Ovary (tissue), 3 donors: Measurements from ENCODE around the gene SESN1.

ENCODE experiments used
- EP300 ChIP-seq: sonication (generic); formaldehyde crosslinking; IDR thresholded peaks from one replicate; pipeline ENCODE4 v1.6.1; 2017; ENCODE audit warnings: antibody characterized with exemption
- POLR2A ChIP-seq: fragments of 450-650 bp; IDR thresholded peaks from one replicate; pipeline ENCODE4 v1.6.1; 2017; ENCODE audit warnings: antibody characterized with exemption, mild to moderate bottlenecking, moderate library complexity
- TF ChIP-seq, protein P1 (sequence below), 3 donors: fragments of 450-650 bp in 2 of 3; fragments of 200-600 bp in 1 of 3; IDR thresholded peaks; one replicate each; pipeline versions ENCODE4 v1.5.1 to v1.8.0; 2016 to 2022; ENCODE audit warnings: antibody characterized with exemption in 3 of 3, mild to moderate bottlenecking in 1 of 3
- donor health status: DM: no; HTN: no; CAD: no.

DNA sequence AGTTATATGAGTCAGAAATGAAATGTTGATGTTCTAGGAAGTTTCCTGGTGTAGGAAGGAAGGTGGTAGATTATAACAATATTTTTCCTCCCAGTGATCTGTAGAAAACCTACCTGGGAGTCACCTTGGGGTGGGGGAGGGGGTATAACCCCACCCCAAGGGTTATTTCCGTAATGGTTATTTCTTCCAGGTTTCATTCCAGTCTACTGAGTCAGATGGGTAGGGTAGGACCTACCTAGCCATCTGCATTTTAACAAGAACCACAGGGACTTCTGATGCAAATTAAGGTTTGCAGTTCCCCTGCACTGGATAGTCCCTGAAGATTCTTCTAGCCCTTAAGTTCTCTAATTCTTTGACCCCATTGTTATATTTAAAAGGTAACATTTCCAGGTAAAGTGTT is 157.5 kb downstream of the SESN1 start:
- TF ChIP-seq, protein P1, sequence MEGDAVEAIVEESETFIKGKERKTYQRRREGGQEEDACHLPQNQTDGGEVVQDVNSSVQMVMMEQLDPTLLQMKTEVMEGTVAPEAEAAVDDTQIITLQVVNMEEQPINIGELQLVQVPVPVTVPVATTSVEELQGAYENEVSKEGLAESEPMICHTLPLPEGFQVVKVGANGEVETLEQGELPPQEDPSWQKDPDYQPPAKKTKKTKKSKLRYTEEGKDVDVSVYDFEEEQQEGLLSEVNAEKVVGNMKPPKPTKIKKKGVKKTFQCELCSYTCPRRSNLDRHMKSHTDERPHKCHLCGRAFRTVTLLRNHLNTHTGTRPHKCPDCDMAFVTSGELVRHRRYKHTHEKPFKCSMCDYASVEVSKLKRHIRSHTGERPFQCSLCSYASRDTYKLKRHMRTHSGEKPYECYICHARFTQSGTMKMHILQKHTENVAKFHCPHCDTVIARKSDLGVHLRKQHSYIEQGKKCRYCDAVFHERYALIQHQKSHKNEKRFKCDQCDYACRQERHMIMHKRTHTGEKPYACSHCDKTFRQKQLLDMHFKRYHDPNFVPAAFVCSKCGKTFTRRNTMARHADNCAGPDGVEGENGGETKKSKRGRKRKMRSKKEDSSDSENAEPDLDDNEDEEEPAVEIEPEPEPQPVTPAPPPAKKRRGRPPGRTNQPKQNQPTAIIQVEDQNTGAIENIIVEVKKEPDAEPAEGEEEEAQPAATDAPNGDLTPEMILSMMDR (IDR thresholded peaks at IDR 0.05), result no peak
- TF ChIP-seq EP300 (no peak), POLR2A (no peak)
